NCI-H2029 (cell line): ENCODE results near the gene CTDSP1.

Experiments used
- DNase-seq: peaks from one replicate; lab custom pipeline; 2025; lab: John Stamatoyannopoulos, UW

Gene CTDSP1

GRCh38 chr2:218399391-218400166 is at the start of gene CTDSP1:
TSS of gene CTDSP1 (plus strand) at chr2:218399868. CDS start at chr2:218400091, 223 bp downstream.
- peak; percentile 86 for DNase-seq

- no peak for DNase-seq
Observed at GRCh38 chr2:218354045-218354444, 45.6 kb upstream of the CTDSP1 start.

- DNase-seq = no peak
Observed at GRCh38 chr2:218354850-218355443, 44.7 kb upstream of the CTDSP1 start.

- no peak for DNase-seq
Observed at GRCh38 chr2:218357236-218358177, 42.2 kb upstream of the CTDSP1 start.

- no peak for DNase-seq
Observed at GRCh38 chr2:218360453-218360852, 39.2 kb upstream of the CTDSP1 start.

GRCh38 chr2:218362606-218363005 is 37.1 kb upstream of the CTDSP1 start:
- no peak for DNase-seq

- DNase-seq = no peak
Observed at GRCh38 chr2:218363736-218364135, 35.9 kb upstream of the CTDSP1 start.

- DNase-seq = no peak
Observed at GRCh38 chr2:218364196-218364595, 35.5 kb upstream of the CTDSP1 start.

GRCh38 chr2:218366621-218367414 is 32.9 kb upstream of the CTDSP1 start:
- DNase-seq = no peak

- DNase-seq = no peak
Observed at GRCh38 chr2:218367415-218368149, 32.1 kb upstream of the CTDSP1 start.

GRCh38 chr2:218368150-218368528 is 31.5 kb upstream of the CTDSP1 start:
- no peak for DNase-seq

GRCh38 chr2:218368621-218369153 is 31.0 kb upstream of the CTDSP1 start:
- peak; percentile 28 for DNase-seq

GRCh38 chr2:218369330-218369729 is 30.3 kb upstream of the CTDSP1 start:
- peak; percentile 57 for DNase-seq

GRCh38 chr2:218370410-218371063 is 29.1 kb upstream of the CTDSP1 start:
- no peak for DNase-seq

GRCh38 chr2:218371983-218372350 is 27.7 kb upstream of the CTDSP1 start:
- no peak for DNase-seq

- DNase-seq = no peak
Observed at GRCh38 chr2:218374795-218375194, 24.9 kb upstream of the CTDSP1 start.

- DNase-seq = no peak
Observed at GRCh38 chr2:218375212-218375611, 24.5 kb upstream of the CTDSP1 start.

- DNase-seq = no peak
Observed at GRCh38 chr2:218378053-218378452, 21.6 kb upstream of the CTDSP1 start.

GRCh38 chr2:218381916-218382366 is 17.7 kb upstream of the CTDSP1 start, which contains the start of gene SLC11A1:
TSS of gene SLC11A1 (plus strand) at chr2:218382273. CDS start at chr2:218382369, 96 bp downstream.
- DNase-seq = no peak

GRCh38 chr2:218382785-218383184 is 16.9 kb upstream of the CTDSP1 start:
- DNase-seq = no peak
